CD4-positive, alpha-beta T cell (primary cell): ENCODE results near the gene TMEM25. TPM values are rescaled to one million over a fixed set of nuclear protein-coding genes. Genes with fewer than 3 reads are reported as not detected.
A peak's percentile ranks its signal among the peaks of the same experiment; 100 is the strongest.
"Not testable (repeated sequence)": the region's sequence is repeated elsewhere in the genome, so short reads cannot be mapped to it uniquely, and the experiment has no call there.

Experiments used
- ATAC-seq: fragments of 200-7000 bp; cut with Tn5 transposase; one replicate; pipeline ENCODE4 v1.10.0; 2022; ENCODE audit warnings: mild to moderate bottlenecking; ENCODE audit not compliant: poor library complexity
- CTCF ChIA-PET: fragments of 350-600 bp; sonication (Branson Sonifier 250); formaldehyde crosslinking; loops from one replicate; lab custom pipeline; 2021; ENCODE audit warnings: antibody characterized with exemption, inconsistent platforms; lab: Charles Lee
- POLR2A ChIA-PET: fragments of 350-600 bp; sonication (Branson Sonifier 250); formaldehyde crosslinking; loops from one replicate; lab custom pipeline; 2021; ENCODE audit warnings: antibody characterized with exemption, inconsistent platforms; lab: Charles Lee
- DNase-seq, 14 experiments: peaks; one replicate each; pipeline ENCODE4 v3.0.0-alpha.2; 2013 to 2020; ENCODE audit warnings: mixed read lengths in 2 of 14
- H3K27ac ChIP-seq, 2 donors: one replicate each; pipeline versions ENCODE4 v1.5.1 to v1.7.0; 2013; ENCODE audit warnings: low read length in 2 of 2, low read depth in 1 of 2, mild to moderate bottlenecking in 1 of 2
- H3K27me3 ChIP-seq, 2 experiments: 1 replicate in 1 of 2; 2 replicates in 1 of 2; pipeline versions ENCODE4 v1.6.1 to v1.7.0; 2013; ENCODE audit warnings: low read length in 2 of 2, control low read depth in 1 of 2, mild to moderate bottlenecking in 1 of 2, moderate library complexity in 1 of 2; ENCODE audit not compliant: insufficient read depth in 2 of 2, control insufficient read depth in 1 of 2
- H3K36me3 ChIP-seq: one replicate; pipeline ENCODE4 v1.6.1; 2013; ENCODE audit warnings: low read length, control low read depth; ENCODE audit not compliant: insufficient read depth
- H3K4me1 ChIP-seq: one replicate; pipeline ENCODE4 v1.6.1; 2013; ENCODE audit warnings: low read length, control low read depth; ENCODE audit not compliant: insufficient read depth
- H3K4me3 ChIP-seq: one replicate; pipeline ENCODE4 v1.5.1; 2013; ENCODE audit warnings: mild to moderate bottlenecking, low read length, moderate library complexity
- H3K9me3 ChIP-seq, 2 experiments: 1 replicate in 1 of 2; 2 replicates in 1 of 2; pipeline versions ENCODE4 v1.6.1 to v1.7.0; 2013; ENCODE audit warnings: low read length in 2 of 2, mild to moderate bottlenecking in 2 of 2, control low read depth in 1 of 2, moderate library complexity in 1 of 2; ENCODE audit not compliant: control insufficient read depth in 1 of 2, insufficient read depth in 1 of 2
- H3K27ac Mint-ChIP-seq: one replicate; pipeline ENCODE4 v1.8.0; 2020; ENCODE audit warnings: mixed read lengths
- H3K27me3 Mint-ChIP-seq: one replicate; pipeline ENCODE4 v1.8.0; 2021; ENCODE audit warnings: mixed read lengths
- H3K36me3 Mint-ChIP-seq: one replicate; pipeline ENCODE4 v1.8.0; 2021; ENCODE audit warnings: low read depth, mixed read lengths
- H3K4me1 Mint-ChIP-seq: one replicate; pipeline ENCODE4 v1.8.0; 2021; ENCODE audit warnings: low read depth, mixed read lengths
- H3K4me3 Mint-ChIP-seq: one replicate; pipeline ENCODE4 v1.8.0; 2020; ENCODE audit warnings: mild to moderate bottlenecking, mixed read lengths
- H3K9me3 Mint-ChIP-seq: one replicate; pipeline ENCODE4 v1.8.0; 2020; ENCODE audit warnings: mixed read lengths
- intact Hi-C, 2 experiments: fragments of 100-400 bp; cut with DNase I in 1 of 2; cut with micrococcal nuclease in 1 of 2; formaldehyde crosslinking; loops; one replicate each; pipeline versions ENCODE4 v1.15.1 to v1.9.0; 2023 to 2025; cut with DNase I, micrococcal nuclease
- polyA plus RNA-seq, 2 donors: library from polyadenylated mRNA; unstranded; fragments of 120-200 nt; gene quantifications; one replicate each; pipeline ENCODE4 v1.2.1, GENCODE V29; 2013
- total RNA-seq, 174 experiments: library from RNA in 2 of 174; stranded (reverse) in 2 of 174; gene quantifications; one replicate each; pipeline ENCODE4 v1.2.3 and lab custom pipeline; 2021 to 2026
- TF ChIP-seq, protein P1 (sequence below): fragments of 200-600 bp; IDR thresholded peaks from one replicate; pipeline ENCODE4 v1.8.0; 2022; ENCODE audit warnings: antibody characterized with exemption, mild to moderate bottlenecking

The TMEM25 gene
- total RNA-seq: 10 to 100 TPM; 18.3 to 18.5 TPM
- polyA plus RNA-seq (2013, experiment 1 of 2): 13.4 TPM
- polyA plus RNA-seq (2013, experiment 2 of 2): 16.7 TPM
- 3.4 to 29.7 (median 15.9) reads per million in 172 experiments for total RNA-seq (lab: John Stamatoyannopoulos, UW)

DNA sequence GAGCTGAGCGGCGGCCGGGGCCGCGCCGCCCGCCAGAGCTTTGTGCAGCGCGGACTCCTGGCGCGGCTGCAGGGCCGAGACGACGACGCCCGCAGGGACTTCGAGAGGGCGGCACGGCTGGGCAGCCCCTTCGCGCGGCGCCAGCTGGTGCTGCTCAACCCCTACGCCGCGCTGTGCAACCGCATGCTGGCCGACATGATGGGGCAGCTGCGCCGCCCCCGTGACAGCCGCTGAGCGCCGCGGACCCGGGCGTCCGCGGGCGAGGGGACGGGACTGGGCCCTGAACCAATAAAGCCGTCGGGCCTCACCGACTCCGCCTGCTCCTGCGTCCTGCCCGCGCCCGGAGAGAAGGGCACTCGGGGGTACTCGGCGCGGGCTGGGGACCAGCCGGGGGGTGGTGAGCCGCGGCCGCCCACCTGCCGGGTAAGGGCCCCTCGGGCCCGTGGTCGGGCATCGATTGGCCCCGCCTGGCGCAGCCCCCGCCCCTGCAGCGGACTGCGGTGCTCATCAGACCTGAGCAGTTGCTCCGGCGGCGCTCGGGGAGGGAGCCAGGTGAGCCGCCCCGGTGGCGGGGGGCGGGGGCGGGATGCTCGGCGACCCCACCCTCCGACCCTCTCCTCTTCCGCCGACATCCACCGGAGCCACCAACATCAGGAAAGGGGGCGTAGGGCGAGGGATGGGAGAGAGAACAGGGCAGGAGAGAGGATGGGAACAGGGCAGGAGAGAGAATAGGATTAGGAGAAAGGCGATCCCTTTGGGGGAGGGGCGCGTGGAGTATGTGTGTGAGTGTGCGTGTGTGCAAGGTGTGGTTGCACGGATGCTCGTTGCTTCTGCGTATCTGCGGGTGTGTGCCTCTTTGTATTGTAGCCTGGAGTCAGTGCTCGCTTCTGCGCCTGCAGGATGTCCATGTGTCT lies at the start of gene TMEM25:
TMEM25 (plus strand) TSS at position 510 of the 914 bp plus-strand sequence. CDS start 610 bp downstream, outside the sequence.
- Mint-ChIP-seq H3K4me3 (peak within 1 kb of the TSS; percentile 96), H3K27me3 (no peaks in the 10 kb centered on the region), H3K36me3 (peaks cover 12% of the 10 kb centered on the region), H3K9me3 (no peaks in the 10 kb centered on the region), H3K4me1 (peaks cover 47% of the 10 kb centered on the region), H3K27ac (peak within 1 kb of the TSS; percentile 97)
- Histone ChIP-seq H3K27ac (peak within 1 kb of the TSS in 1 of 2 donors; percentile 30), H3K4me3 (peak within 1 kb of the TSS; percentile 73), H3K27me3 (no peaks in the 10 kb centered on the region), H3K9me3 (no peaks in the 10 kb centered on the region), H3K4me1 (peaks cover 29% of the 10 kb centered on the region), H3K36me3 (no peaks in the 10 kb centered on the region)
- TF ChIP-seq, protein P1, sequence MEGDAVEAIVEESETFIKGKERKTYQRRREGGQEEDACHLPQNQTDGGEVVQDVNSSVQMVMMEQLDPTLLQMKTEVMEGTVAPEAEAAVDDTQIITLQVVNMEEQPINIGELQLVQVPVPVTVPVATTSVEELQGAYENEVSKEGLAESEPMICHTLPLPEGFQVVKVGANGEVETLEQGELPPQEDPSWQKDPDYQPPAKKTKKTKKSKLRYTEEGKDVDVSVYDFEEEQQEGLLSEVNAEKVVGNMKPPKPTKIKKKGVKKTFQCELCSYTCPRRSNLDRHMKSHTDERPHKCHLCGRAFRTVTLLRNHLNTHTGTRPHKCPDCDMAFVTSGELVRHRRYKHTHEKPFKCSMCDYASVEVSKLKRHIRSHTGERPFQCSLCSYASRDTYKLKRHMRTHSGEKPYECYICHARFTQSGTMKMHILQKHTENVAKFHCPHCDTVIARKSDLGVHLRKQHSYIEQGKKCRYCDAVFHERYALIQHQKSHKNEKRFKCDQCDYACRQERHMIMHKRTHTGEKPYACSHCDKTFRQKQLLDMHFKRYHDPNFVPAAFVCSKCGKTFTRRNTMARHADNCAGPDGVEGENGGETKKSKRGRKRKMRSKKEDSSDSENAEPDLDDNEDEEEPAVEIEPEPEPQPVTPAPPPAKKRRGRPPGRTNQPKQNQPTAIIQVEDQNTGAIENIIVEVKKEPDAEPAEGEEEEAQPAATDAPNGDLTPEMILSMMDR: no peak
- CTCF ChIA-PET: no interaction called here
- POLR2A ChIA-PET: interaction anchor here (0.6 to 1.4 kb wide), 3 partner anchors 41 to 132 kb away, joined by 4 to 13 read pairs (median 6); partner anchors contain the start of genes ARCN1 and KMT2A
- intact Hi-C loops: loop anchor here (2.0 to 5.0 kb wide), 2 partner anchors 36 to 42 kb away; partner anchors contain the start of genes ARCN1 (in 1 of the 2) and IFT46 (in 1 of the 2)
- ATAC-seq (peak; percentile 84), DNase-seq (peak; percentile 54 to 82 (median 70))

DNA sequence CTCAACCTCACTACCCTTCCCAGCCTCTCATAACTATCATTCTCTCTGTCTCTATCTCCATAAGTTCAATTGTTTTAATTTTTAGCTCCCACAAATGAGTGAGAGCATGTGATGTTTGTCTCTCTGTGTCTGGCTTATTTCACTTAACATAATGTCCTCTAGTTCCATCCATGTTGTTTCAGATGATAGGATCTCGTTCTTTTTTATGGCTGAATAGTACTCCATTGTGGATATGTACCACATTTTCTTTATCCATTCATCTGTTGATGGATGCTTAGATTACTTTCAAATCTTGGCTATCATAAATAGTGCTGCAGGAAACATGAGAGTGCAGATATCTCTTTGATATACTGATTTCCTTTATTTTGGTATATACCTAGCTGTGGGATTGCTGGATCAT lies 49.8 kb upstream of the TMEM25 start:
- H3K27me3 Mint-ChIP-seq: not testable (repeated sequence)
- peaks cover 91% of the 10 kb centered on the region for H3K36me3 Mint-ChIP-seq

DNA sequence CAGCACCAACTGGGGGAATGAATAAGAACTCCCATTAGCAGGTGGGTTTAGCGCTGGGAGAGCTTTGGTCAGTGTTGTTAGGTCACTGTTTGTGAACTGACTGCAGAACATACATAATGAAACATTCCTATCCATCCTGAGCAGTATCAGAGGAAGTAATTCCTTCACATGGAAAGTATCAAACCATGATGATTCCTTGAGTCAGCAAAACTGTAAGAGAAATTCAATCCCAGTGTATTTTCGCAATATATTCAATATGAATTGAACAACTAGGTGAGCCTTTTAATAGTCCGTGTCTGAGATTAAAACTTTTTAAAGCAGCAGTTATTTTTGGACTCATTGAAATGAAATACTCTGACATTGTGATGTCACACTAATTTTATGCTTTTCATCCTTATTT lies 46.6 kb upstream of the TMEM25 start:
- POLR2A ChIA-PET: no interaction called here
- Histone ChIP-seq H3K27me3 (no peaks in the 10 kb centered on the region), H3K27ac (no peak overlapping the region), H3K36me3 (peaks cover 80% of the 10 kb centered on the region), H3K4me3 (no peak overlapping the region), H3K9me3 (no peaks in the 10 kb centered on the region), H3K4me1 (peaks cover 2% of the 10 kb centered on the region)
- intact Hi-C loops: no loop called here
- Mint-ChIP-seq H3K27me3 (no peaks in the 10 kb centered on the region), H3K27ac (no peak overlapping the region), H3K4me1 (peaks cover 5% of the 10 kb centered on the region), H3K9me3 (no peaks in the 10 kb centered on the region), H3K4me3 (no peak overlapping the region), H3K36me3 (peaks cover 82% of the 10 kb centered on the region)
- TF ChIP-seq, protein P1: no peak
- CTCF ChIA-PET: no interaction called here
- no peak for DNase-seq
- no peak for ATAC-seq

More for the DNA sequence above, 49.8 kb upstream of the TMEM25 start:
- H3K4me3 ChIP-seq, H3K4me3 Mint-ChIP-seq, H3K27ac Mint-ChIP-seq, POLR2A ChIA-PET, H3K9me3 ChIP-seq, H3K27me3 ChIP-seq, intact Hi-C loops, DNase-seq, H3K4me1 Mint-ChIP-seq, ATAC-seq, H3K4me1 ChIP-seq, H3K27ac ChIP-seq, H3K9me3 Mint-ChIP-seq: not testable (repeated sequence)
- peaks cover 94% of the 10 kb centered on the region for H3K36me3 ChIP-seq
- CTCF ChIA-PET: interaction anchor here (0.6 kb wide), 1 partner anchor 14 kb away, joined by 3 read pairs; no protein-coding TSS in a partner anchor
